ENCODE data around the gene ISOC2.

DNA sequence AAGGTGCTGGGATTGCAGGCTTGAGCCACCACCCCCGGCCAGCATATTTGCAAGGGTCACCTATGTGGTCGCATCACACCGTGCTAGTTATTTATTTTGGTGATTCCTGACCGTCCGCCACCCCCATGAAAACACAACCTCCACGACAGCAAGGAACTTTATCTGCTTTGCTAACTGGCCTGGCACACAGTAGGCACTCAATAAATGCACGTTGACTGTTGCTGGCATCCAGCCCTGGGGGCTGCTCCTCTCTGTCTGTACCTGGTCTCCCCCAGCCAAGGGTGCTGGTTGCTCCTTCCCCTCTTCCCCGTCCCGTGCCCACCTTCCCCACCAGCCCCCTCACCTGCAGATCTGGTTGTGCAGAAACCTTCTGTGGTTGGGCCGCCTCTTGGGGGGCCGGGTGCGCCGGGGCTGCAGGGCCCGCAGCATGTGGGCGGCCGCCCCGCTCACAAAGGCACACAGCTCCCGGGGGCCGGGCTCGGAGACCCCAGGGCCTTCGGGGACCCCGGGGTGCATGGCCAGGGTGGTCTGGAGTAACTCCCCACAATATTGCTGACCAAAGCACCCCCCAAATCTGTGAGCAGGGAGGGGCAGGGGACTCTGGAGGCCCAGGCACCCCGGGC, 2.7 kb upstream of the ISOC2 start:
- TF ChIP-seq, protein P1, sequence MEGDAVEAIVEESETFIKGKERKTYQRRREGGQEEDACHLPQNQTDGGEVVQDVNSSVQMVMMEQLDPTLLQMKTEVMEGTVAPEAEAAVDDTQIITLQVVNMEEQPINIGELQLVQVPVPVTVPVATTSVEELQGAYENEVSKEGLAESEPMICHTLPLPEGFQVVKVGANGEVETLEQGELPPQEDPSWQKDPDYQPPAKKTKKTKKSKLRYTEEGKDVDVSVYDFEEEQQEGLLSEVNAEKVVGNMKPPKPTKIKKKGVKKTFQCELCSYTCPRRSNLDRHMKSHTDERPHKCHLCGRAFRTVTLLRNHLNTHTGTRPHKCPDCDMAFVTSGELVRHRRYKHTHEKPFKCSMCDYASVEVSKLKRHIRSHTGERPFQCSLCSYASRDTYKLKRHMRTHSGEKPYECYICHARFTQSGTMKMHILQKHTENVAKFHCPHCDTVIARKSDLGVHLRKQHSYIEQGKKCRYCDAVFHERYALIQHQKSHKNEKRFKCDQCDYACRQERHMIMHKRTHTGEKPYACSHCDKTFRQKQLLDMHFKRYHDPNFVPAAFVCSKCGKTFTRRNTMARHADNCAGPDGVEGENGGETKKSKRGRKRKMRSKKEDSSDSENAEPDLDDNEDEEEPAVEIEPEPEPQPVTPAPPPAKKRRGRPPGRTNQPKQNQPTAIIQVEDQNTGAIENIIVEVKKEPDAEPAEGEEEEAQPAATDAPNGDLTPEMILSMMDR (IDR thresholded peaks at IDR 0.05; ENCODE audit: insufficient read depth, low read depth, low read length) = no peak
- TF ChIP-seq EZH2 (IDR thresholded peaks at IDR 0.05; ENCODE audit: insufficient read depth, low read length) = no peak

All from astrocyte (in vitro differentiated cells and primary cell).